HG03457 (cell line): ENCODE data around the gene AICDA.

Source experiments
- ATAC-seq: cut with Tn5 transposase; IDR thresholded peaks from one replicate; pipeline ENCODE4 v1.9.1; 2021; ENCODE audit warnings: moderate number of reproducible peaks; ENCODE audit not compliant: unreplicated experiment

Gene AICDA

GRCh38 chr12:8559676-8560075 lies 53.0 kb downstream of the AICDA start:
- no peak for ATAC-seq

DNA sequence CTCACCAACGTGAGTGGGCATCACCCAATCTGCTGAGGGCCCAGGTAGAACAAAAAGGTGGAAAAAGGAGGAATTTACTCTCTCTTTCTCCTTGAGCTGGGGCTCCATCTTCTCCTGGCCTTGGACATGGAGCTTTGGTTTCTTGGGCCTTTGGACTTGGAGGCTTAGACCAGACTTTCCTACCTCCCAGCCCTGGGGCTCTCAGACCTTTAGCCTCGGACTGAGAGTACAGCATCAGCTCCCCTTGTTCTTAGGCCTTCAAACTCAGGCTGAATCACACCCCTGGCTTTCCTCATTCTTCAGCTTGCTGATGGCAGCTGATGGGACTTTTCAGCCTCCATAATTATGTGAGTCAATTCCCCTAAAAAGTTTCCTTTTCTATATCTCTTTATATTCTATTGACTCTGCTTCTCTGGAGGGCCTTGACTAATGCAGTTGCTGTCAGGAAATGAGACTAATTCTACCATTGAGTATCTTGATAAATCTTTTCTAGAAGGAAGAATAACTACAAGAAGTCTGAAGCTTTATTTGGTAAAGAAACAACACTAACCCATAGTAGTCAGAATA lies 56.0 kb downstream of the AICDA start:
- no peak for ATAC-seq

DNA sequence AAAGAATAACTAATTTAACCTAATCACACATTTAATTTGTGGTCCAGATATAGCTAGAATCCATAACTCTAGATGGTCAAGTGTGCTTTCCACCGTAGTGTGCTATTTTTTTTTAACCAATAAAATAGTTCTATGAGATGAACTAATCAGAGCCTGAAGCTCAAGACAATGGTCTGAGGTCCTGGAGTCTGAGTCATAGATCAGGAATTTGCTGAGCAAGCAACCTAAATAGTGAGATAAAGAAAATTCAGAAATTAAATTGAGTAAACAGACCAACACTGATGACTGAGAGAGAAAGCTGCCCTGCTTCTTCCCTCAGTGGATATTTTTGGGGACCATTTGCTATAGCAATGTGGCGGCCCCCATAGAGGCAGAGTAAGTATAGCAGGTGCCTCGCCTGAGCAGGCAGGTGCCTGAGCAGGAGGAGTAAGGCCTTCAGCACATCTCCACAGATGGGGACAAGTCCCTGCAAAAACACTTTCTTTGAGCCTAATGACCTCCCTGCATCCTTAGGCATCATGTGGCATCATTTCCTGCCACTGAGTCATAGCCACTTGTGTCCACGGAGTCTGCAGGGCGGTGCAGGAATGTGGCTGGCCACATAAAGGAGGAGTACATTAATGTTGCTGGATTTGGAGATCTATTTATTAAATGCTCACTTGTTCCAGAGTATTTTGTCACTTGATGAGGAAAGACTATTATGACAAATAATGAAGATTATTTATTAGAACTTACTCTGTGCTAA lies 58.0 kb downstream of the AICDA start:
- ATAC-seq = no peak

DNA sequence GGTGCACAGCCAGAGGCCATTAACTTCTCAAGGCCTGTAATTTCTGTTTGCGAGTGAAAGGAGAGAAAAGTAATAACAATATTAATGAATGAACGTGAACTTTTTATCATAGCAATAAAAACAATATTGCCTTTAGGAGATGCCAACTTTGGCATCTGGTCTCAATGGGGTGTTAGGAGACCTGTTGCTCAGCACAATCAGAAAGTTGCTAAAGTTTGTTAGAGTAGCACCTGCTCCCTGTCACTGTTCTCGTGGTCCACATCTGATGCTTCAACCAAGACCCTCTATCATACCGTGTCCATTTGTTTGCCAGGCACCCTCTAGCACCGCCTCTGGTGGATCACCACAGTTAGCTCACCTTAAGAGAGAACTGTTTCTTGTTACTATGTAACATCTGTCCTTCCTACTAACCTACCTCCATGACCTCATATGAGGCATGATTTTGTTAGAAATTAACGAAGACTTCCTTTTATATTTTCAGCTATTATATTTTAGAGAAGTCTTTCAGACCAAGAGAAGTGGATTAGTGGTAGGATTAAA lies 59.5 kb downstream of the AICDA start:
- no peak for ATAC-seq
